ENCODE results near the gene ACTR2.
A peak's percentile ranks its signal among the peaks of the same experiment; 100 is the strongest.
"Not testable (repeated sequence)": the region's sequence is repeated elsewhere in the genome, so short reads cannot be mapped to it uniquely, and the experiment has no call there.

Gene ACTR2

GRCh38 chr2:65231121-65231520 is 3.5 kb downstream of the ACTR2 start:
- DNase-seq, result peak in 1 of 2 experiments; percentile 13

- DNase-seq, result no peak
These were observed 4.4 kb downstream of the ACTR2 start for GRCh38 chr2:65231892-65232477.

- DNase-seq, result no peak
These were observed 5.0 kb downstream of the ACTR2 start for GRCh38 chr2:65232636-65233035.

GRCh38 chr2:65240657-65241056 is 13.0 kb downstream of the ACTR2 start:
- no peak for DNase-seq

GRCh38 chr2:65244452-65244851 is 16.8 kb downstream of the ACTR2 start:
- DNase-seq, result not testable (repeated sequence)

- no peak for DNase-seq
These were observed 25.0 kb downstream of the ACTR2 start for GRCh38 chr2:65252640-65253039.

- DNase-seq, result no peak
These were observed 27.7 kb downstream of the ACTR2 start for GRCh38 chr2:65255356-65255755.

GRCh38 chr2:65256054-65256453 is 28.4 kb downstream of the ACTR2 start:
- peak in 1 of 2 experiments; percentile 25 for DNase-seq

- not testable (repeated sequence) for DNase-seq
These were observed 30.2 kb downstream of the ACTR2 start for GRCh38 chr2:65257866-65258265.

GRCh38 chr2:65261676-65262075 is 34.0 kb downstream of the ACTR2 start:
- DNase-seq, result no peak

- DNase-seq, result no peak
These were observed 35.6 kb downstream of the ACTR2 start for GRCh38 chr2:65263262-65263661.

GRCh38 chr2:65263986-65264385 is 36.4 kb downstream of the ACTR2 start:
- DNase-seq, result no peak

- DNase-seq, result peak; percentile 15 to 72
These were observed 37.4 kb downstream of the ACTR2 start for GRCh38 chr2:65264821-65265670.

- DNase-seq, result no peak
These were observed 38.0 kb downstream of the ACTR2 start for GRCh38 chr2:65265671-65266045.

GRCh38 chr2:65267008-65267407 is 39.4 kb downstream of the ACTR2 start:
- no peak for DNase-seq

- no peak for DNase-seq
These were observed 41.3 kb downstream of the ACTR2 start for GRCh38 chr2:65268957-65269356.

- no peak for DNase-seq
These were observed 45.7 kb downstream of the ACTR2 start for GRCh38 chr2:65273344-65273743.

- no peak for DNase-seq
These were observed 47.7 kb downstream of the ACTR2 start for GRCh38 chr2:65275141-65275915.

- no peak for DNase-seq
These were observed 49.0 kb downstream of the ACTR2 start for GRCh38 chr2:65276609-65277008.

GRCh38 chr2:65277118-65277517 is 49.5 kb downstream of the ACTR2 start:
- no peak for DNase-seq

GRCh38 chr2:65277791-65278483 is 50.3 kb downstream of the ACTR2 start:
- DNase-seq, result no peak

- DNase-seq, result no peak
These were observed 50.9 kb downstream of the ACTR2 start for GRCh38 chr2:65278531-65278981.

GRCh38 chr2:65279756-65280155 is 52.1 kb downstream of the ACTR2 start:
- DNase-seq, result no peak
